GM19395 (cell line): Measurements from ENCODE around the gene CLPSL2.

Experiments
- ATAC-seq: cut with Tn5 transposase; IDR thresholded peaks from one replicate; pipeline ENCODE4 v1.9.1; 2021; ENCODE audit warnings: mild to moderate bottlenecking, moderate library complexity; ENCODE audit not compliant: unreplicated experiment

The CLPSL2 gene

GRCh38 chr6:35786810-35787209, 10.4 kb downstream of the CLPSL2 start:
- no peak for ATAC-seq

- ATAC-seq, result no peak
Measured at GRCh38 chr6:35787266-35788218, 11.1 kb downstream of the CLPSL2 start.

GRCh38 chr6:35788423-35788982, 12.1 kb downstream of the CLPSL2 start:
- no peak for ATAC-seq

- ATAC-seq, result no peak
Measured at GRCh38 chr6:35790683-35791082, 14.3 kb downstream of the CLPSL2 start.

- no peak for ATAC-seq
Measured at GRCh38 chr6:35794536-35795452, 18.4 kb downstream of the CLPSL2 start.

GRCh38 chr6:35795453-35796071, 19.2 kb downstream of the CLPSL2 start:
- no peak for ATAC-seq

GRCh38 chr6:35796236-35796635, 19.8 kb downstream of the CLPSL2 start:
- ATAC-seq, result no peak

GRCh38 chr6:35797837-35798526, 21.6 kb downstream of the CLPSL2 start:
- no peak for ATAC-seq

GRCh38 chr6:35798706-35799105, 22.3 kb downstream of the CLPSL2 start:
- ATAC-seq, result no peak

- ATAC-seq, result no peak
Measured at GRCh38 chr6:35801148-35801547, 24.8 kb downstream of the CLPSL2 start.

- ATAC-seq, result no peak
Measured at GRCh38 chr6:35804996-35805736, 28.8 kb downstream of the CLPSL2 start, which contains the start of gene LHFPL5. Gene LHFPL5 (plus strand): TSS chr6:35805352. CDS start chr6:35805671, 319 bp downstream.

GRCh38 chr6:35808688-35809087, 32.3 kb downstream of the CLPSL2 start:
- ATAC-seq, result no peak

GRCh38 chr6:35809809-35810208, 33.4 kb downstream of the CLPSL2 start:
- no peak for ATAC-seq

GRCh38 chr6:35810971-35811698, 34.7 kb downstream of the CLPSL2 start:
- ATAC-seq, result no peak

- ATAC-seq, result no peak
Measured at GRCh38 chr6:35811699-35811995, 35.2 kb downstream of the CLPSL2 start.

GRCh38 chr6:35817515-35817914, 41.1 kb downstream of the CLPSL2 start:
- ATAC-seq, result no peak

GRCh38 chr6:35823601-35824000, 47.2 kb downstream of the CLPSL2 start:
- ATAC-seq, result no peak

- ATAC-seq, result no peak
Measured at GRCh38 chr6:35824552-35825192, 48.3 kb downstream of the CLPSL2 start.
